Neural cell (in vitro differentiated cells): ENCODE measurements around the gene NPAS3. TPM values are rescaled to one million over a fixed set of nuclear protein-coding genes. Genes with fewer than 3 reads are reported as not detected.

Experiments
- H2AFZ ChIP-seq: fragments of 200-600, 300-800 bp; sonication (generic), shearing (Covaris generic); 2 replicates; pipeline ENCODE4 v1.6.0; 2014; ENCODE audit warnings: low read depth, mild to moderate bottlenecking, antibody characterized with exemption, low read length, moderate library complexity
- H3F3A ChIP-seq: fragments of 200-600 bp; shearing (Covaris generic); 2 replicates; pipeline ENCODE4 v1.6.1; 2016; ENCODE audit warnings: mild to moderate bottlenecking, moderate library complexity, mixed read lengths, antibody characterized with exemption, low read length; ENCODE audit not compliant: insufficient read depth, poor library complexity, severe bottlenecking
- H3K27ac ChIP-seq: fragments of 200-600, 300-800 bp; sonication (generic), shearing (Covaris generic); 2 replicates; pipeline ENCODE4 v1.5.1; 2014; ENCODE audit warnings: mild to moderate bottlenecking, low read length, moderate library complexity
- H3K27me3 ChIP-seq: fragments of 300-800, 200-600 bp; sonication (generic), shearing (Covaris generic); 2 replicates; pipeline ENCODE4 v1.6.0; 2014; ENCODE audit warnings: mild to moderate bottlenecking, low read depth, low read length, moderate library complexity; ENCODE audit not compliant: insufficient read depth
- H3K36me3 ChIP-seq: fragments of 300-800, 200-600 bp; sonication (generic), shearing (Covaris generic); 2 replicates; pipeline ENCODE4 v1.5.1; 2014; ENCODE audit warnings: mild to moderate bottlenecking, antibody characterized with exemption, low read length, moderate library complexity; ENCODE audit not compliant: insufficient read depth
- H3K4me2 ChIP-seq: fragments of 300-800, 200-600 bp; sonication (generic), shearing (Covaris generic); 2 replicates; pipeline ENCODE4 v1.6.0; 2014; ENCODE audit warnings: mild to moderate bottlenecking, low read length
- H3K4me3 ChIP-seq: fragments of 300-800, 200-600 bp; sonication (generic), shearing (Covaris generic); 2 replicates; pipeline ENCODE4 v1.5.1; 2014; ENCODE audit warnings: mild to moderate bottlenecking, low read length, moderate library complexity
- H3K79me2 ChIP-seq: fragments of 200-600 bp; shearing (Covaris generic); replicated peaks from 2 replicates; pipeline ENCODE4 v1.6.0; 2014; ENCODE audit warnings: mild to moderate bottlenecking, low read length, moderate library complexity; ENCODE audit not compliant: insufficient read depth
- H3K9ac ChIP-seq: fragments of 300-800, 200-600 bp; sonication (generic), shearing (Covaris generic); 2 replicates; pipeline ENCODE4 v1.6.1; 2016; ENCODE audit warnings: mild to moderate bottlenecking, low read length, mixed read lengths
- H3K9me2 ChIP-seq: fragments of 200-600 bp; shearing (Covaris generic); 2 replicates; pipeline ENCODE4 v1.6.1; 2016; ENCODE audit warnings: mild to moderate bottlenecking, low read length, mixed read lengths; ENCODE audit not compliant: insufficient read depth
- H3K9me3 ChIP-seq: fragments of 200-600, 300-800 bp; sonication (generic), shearing (Covaris generic); 2 replicates; pipeline ENCODE4 v1.6.1; 2016; ENCODE audit warnings: mild to moderate bottlenecking, mixed run types, low read length, moderate library complexity, mixed read lengths
- H4K20me1 ChIP-seq: fragments of 200-600 bp; shearing (Covaris generic); 2 replicates; pipeline ENCODE4 v1.6.1; 2016; ENCODE audit warnings: mild to moderate bottlenecking, mixed run types; ENCODE audit not compliant: insufficient read depth
- CTCF ChIP-seq: fragments of 450-650 bp; IDR thresholded peaks from 2 replicates; pipeline ENCODE4 v1.5.1; 2014; ENCODE audit warnings: antibody characterized with exemption, mild to moderate bottlenecking, moderate library complexity; ENCODE audit not compliant: poor library complexity, severe bottlenecking
- EP300 ChIP-seq: fragments of 450-650 bp; conservative IDR thresholded peaks from 2 replicates; pipeline ENCODE4 v1.6.1; 2014; ENCODE audit warnings: antibody characterized with exemption, mild to moderate bottlenecking, moderate library complexity; ENCODE audit not compliant: poor library complexity, severe bottlenecking
- EZH2 ChIP-seq: fragments of 200-600, 300-800 bp; shearing (Covaris generic), sonication (generic); IDR thresholded peaks from 2 replicates; pipeline ENCODE4 v1.6.1; 2014; ENCODE audit warnings: antibody characterized with exemption, low read length, borderline replicate concordance, mild to moderate bottlenecking; ENCODE audit not compliant: insufficient read depth, poor library complexity, severe bottlenecking
- MXI1 ChIP-seq: fragments of 450-650 bp; conservative IDR thresholded peaks from 2 replicates; pipeline ENCODE4 v1.6.1; 2014; ENCODE audit warnings: antibody characterized with exemption, mild to moderate bottlenecking; ENCODE audit not compliant: poor library complexity, severe bottlenecking
- POLR2AphosphoS5 ChIP-seq: IDR thresholded peaks from 2 replicates; pipeline ENCODE4 v1.6.1; 2012
- RAD21 ChIP-seq: fragments of 450-650 bp; conservative IDR thresholded peaks from 2 replicates; pipeline ENCODE4 v1.6.1; 2014; ENCODE audit warnings: antibody characterized with exemption, mild to moderate bottlenecking, moderate library complexity
- REST ChIP-seq: IDR thresholded peaks from 2 replicates; pipeline ENCODE4 v1.6.1; 2012; ENCODE audit warnings: borderline replicate concordance
- SMC3 ChIP-seq: fragments of 450-650 bp; conservative IDR thresholded peaks from 2 replicates; pipeline ENCODE4 v1.6.1; 2014; ENCODE audit warnings: antibody characterized with exemption, mild to moderate bottlenecking, moderate library complexity; ENCODE audit not compliant: poor library complexity
- TAF1 ChIP-seq: IDR thresholded peaks from 2 replicates; pipeline ENCODE4 v1.6.1; 2012; ENCODE audit warnings: low read depth
- polyA plus RNA-seq: library from polyadenylated mRNA; depleted of rRNA; stranded (reverse); fragments of >200 nt; gene quantifications from 2 replicates; pipeline ENCODE4 v1.2.3, GENCODE V29; 2014

The NPAS3 gene
- polyA plus RNA-seq, 1 donor from 2014 or later: 1.3 TPM

GRCh38 chr14:33710273-33710672 lies 771.6 kb downstream of the NPAS3 start:
- Histone ChIP-seq H3K9me2 (no peaks in the 10 kb centered on the region), H3K4me2 (no peak overlapping the region), H3K27ac (no peak overlapping the region), H3K27me3 (no peaks in the 10 kb centered on the region), H3F3A (no peaks in the 10 kb centered on the region), H3K4me3 (no peak overlapping the region), H3K9ac (no peak overlapping the region), H3K36me3 (no peaks in the 10 kb centered on the region), H3K9me3 (no peaks in the 10 kb centered on the region), H3K79me2 (no peaks in the 10 kb centered on the region), H4K20me1 (no peaks in the 10 kb centered on the region), H2AFZ (no peak overlapping the region)
- TF ChIP-seq REST: no peak
- TF ChIP-seq EP300: no peak
- no peak for TF ChIP-seq SMC3
- TF ChIP-seq MXI1: no peak
- no peak for TF ChIP-seq RAD21
- TF ChIP-seq TAF1: no peak
- TF ChIP-seq CTCF: no peak
- no peak for TF ChIP-seq POLR2AphosphoS5
- no peak for TF ChIP-seq EZH2

- H4K20me1 ChIP-seq: no peaks in the 10 kb centered on the region
- no peak overlapping the region for H3K27ac ChIP-seq
- no peaks in the 10 kb centered on the region for H3K9me2 ChIP-seq
- H3K9ac ChIP-seq: no peak overlapping the region
- H3K4me3 ChIP-seq: no peak overlapping the region
- no peaks in the 10 kb centered on the region for H3K27me3 ChIP-seq
- no peaks in the 10 kb centered on the region for H3K36me3 ChIP-seq
- no peak for TF ChIP-seq SMC3
- TF ChIP-seq CTCF: no peak
- no peak for TF ChIP-seq MXI1
- TF ChIP-seq POLR2AphosphoS5: no peak
- no peak for TF ChIP-seq TAF1
- no peak for TF ChIP-seq RAD21
- no peak for TF ChIP-seq EZH2
- TF ChIP-seq EP300: no peak
- TF ChIP-seq REST: no peak
- H3K79me2 ChIP-seq: no peaks in the 10 kb centered on the region
- no peaks in the 10 kb centered on the region for H3F3A ChIP-seq
- no peaks in the 10 kb centered on the region for H3K9me3 ChIP-seq
- H2AFZ ChIP-seq: no peak overlapping the region
- no peak overlapping the region for H3K4me2 ChIP-seq
Measured at GRCh38 chr14:33711194-33711593, 772.5 kb downstream of the NPAS3 start.
